ENCODE measurements around the gene AIDA. TPM values are rescaled to one million over a fixed set of nuclear protein-coding genes. Genes with fewer than 3 reads are reported as not detected.
A peak's percentile ranks its signal among the peaks of the same experiment; 100 is the strongest.

AIDA gene
- total RNA-seq (2014; rRNA removed; shearing (Covaris generic)) (6.6 and 9.0 TPM in 2 replicates), total RNA-seq (2022) (24.0 and 24.1 TPM in 2 replicates), Bru-seq, nascent RNA (percentile 68 among the genes with signal in this experiment), BruChase-seq, experiment 1, labeled RNA remaining after a 6-hour chase (percentile 59 among the genes with signal in this experiment), BruChase-seq, experiment 2, labeled RNA remaining after a 2-hour chase (percentile 64 among the genes with signal in this experiment)
- long read RNA-seq, partial matches to known transcripts: 2 of 7 reads
- long read RNA-seq, other reads (novel, unspliced or antisense): 1 of 7 reads

- BruUV-seq (replicated peaks): no TSS peak
- H3K36me3 ChIP-seq (ENCODE audit: insufficient read depth, low read length): peaks cover 24% of the 10 kb centered on the region
- H3K27ac ChIP-seq (ENCODE audit: low read depth, low read length, poor library complexity, severe bottlenecking): peak within 1 kb of the TSS; percentile 95
- H3K79me2 ChIP-seq (ENCODE audit: insufficient read depth, low read depth, low read length): peaks cover 31% of the 10 kb centered on the region
- H3K9me3 ChIP-seq (ENCODE audit: low read length): no peaks in the 10 kb centered on the region
- H2AFZ ChIP-seq (ENCODE audit: low read length): peak within 1 kb of the TSS; percentile 99
- intact Hi-C loops (cut with micrococcal nuclease; ENCODE audit: unreplicated experiment): loop anchor here (1.0 to 10.0 kb wide), 4 partner anchors 20 to 970 kb away; partner anchors contain the start of gene DUSP10
- no peak for TF ChIP-seq CTCF (conservative IDR thresholded peaks at IDR 0.05; ENCODE audit: low read length)
- TF ChIP-seq EZH2phosphoT487 (IDR thresholded peaks at IDR 0.05; ENCODE audit: borderline replicate concordance, low read depth, low read length): no peak
- H3K4me1 ChIP-seq (ENCODE audit: insufficient read depth, low read length, poor library complexity, severe bottlenecking): peaks cover 17% of the 10 kb centered on the region
- ChIA-PET POLR2A (interaction anchor here (0.6 to 1.9 kb wide), 16 partner anchors 9 to 969 kb away, joined by 3 to 13 read pairs (median 3); partner anchors contain the start of gene TAF1A), CTCF (ENCODE audit: unreplicated experiment) (no interaction called here)
- DNase-seq (ENCODE audit: low spot score): peak; percentile 90
- no peaks in the 10 kb centered on the region for H3K9me2 ChIP-seq (ENCODE audit: insufficient read depth, low read length)
- peak within 1 kb of the TSS; percentile 98 for H3K4me3 ChIP-seq (ENCODE audit: low read depth, low read length, poor library complexity, severe bottlenecking)
- no peaks in the 10 kb centered on the region for H4K20me1 ChIP-seq (ENCODE audit: insufficient read depth, low read length)
- H3K4me2 ChIP-seq (ENCODE audit: low read length): peak within 1 kb of the TSS; percentile 96
These were observed at the start of gene AIDA, which contains the start of gene BROX for GRCh38 chr1:222712253-222713090. Gene AIDA, minus strand, starts transcription at chr1:222712491. Its CDS starts 174 bp downstream, at chr1:222712317. Gene BROX, plus strand, starts transcription at chr1:222712564. Its CDS starts 3,136 bp downstream, at chr1:222715700.

GRCh38 chr1:222761083-222761482 is 48.8 kb upstream of the AIDA start:
- TF ChIP-seq EZH2phosphoT487 (IDR thresholded peaks at IDR 0.05; ENCODE audit: borderline replicate concordance, low read depth, low read length) (no peak), CTCF (conservative IDR thresholded peaks at IDR 0.05; ENCODE audit: low read length) (no peak)
- Histone ChIP-seq H4K20me1 (ENCODE audit: insufficient read depth, low read length) (no peaks in the 10 kb centered on the region), H3K36me3 (ENCODE audit: insufficient read depth, low read length) (no peaks in the 10 kb centered on the region), H3K4me1 (ENCODE audit: insufficient read depth, low read length, poor library complexity, severe bottlenecking) (no peaks in the 10 kb centered on the region), H3K4me3 (ENCODE audit: low read depth, low read length, poor library complexity, severe bottlenecking) (no peak overlapping the region), H2AFZ (ENCODE audit: low read length) (no peak overlapping the region), H3K27ac (ENCODE audit: low read depth, low read length, poor library complexity, severe bottlenecking) (no peak overlapping the region), H3K79me2 (ENCODE audit: insufficient read depth, low read depth, low read length) (no peaks in the 10 kb centered on the region), H3K9me3 (ENCODE audit: low read length) (no peaks in the 10 kb centered on the region), H3K4me2 (ENCODE audit: low read length) (no peak overlapping the region), H3K9me2 (ENCODE audit: insufficient read depth, low read length) (no peaks in the 10 kb centered on the region)
- DNase-seq (ENCODE audit: low spot score): no peak
- POLR2A ChIA-PET: no interaction called here
- CTCF ChIA-PET (ENCODE audit: unreplicated experiment): no interaction called here
- intact Hi-C loops (cut with micrococcal nuclease; ENCODE audit: unreplicated experiment): no loop called here
- BruUV-seq (replicated peaks): no TSS peak
